ENCODE measurements around the gene LY6G6F.

LY6G6F gene

DNA sequence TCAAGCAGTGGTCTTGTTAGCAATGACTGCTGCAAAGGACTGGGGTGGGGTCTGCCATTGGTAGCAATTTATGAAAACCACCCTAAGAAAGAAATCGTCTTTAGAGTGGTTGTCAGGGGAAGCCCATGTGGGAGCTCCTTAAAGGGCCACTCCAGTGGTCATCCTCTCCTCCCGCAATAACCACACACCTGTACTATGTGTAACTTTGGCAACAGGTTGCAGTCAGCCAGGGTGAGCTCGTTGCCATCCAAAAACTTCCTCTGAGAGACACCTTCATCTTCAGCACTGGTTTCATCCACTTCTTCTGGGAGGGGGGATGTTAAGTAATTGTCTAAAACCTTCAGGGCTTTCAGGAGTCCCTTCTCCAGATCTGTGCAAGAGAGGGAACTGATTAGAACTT is 25.4 kb downstream of the LY6G6F start:
- DNase-seq (ENCODE audit: low read depth), result no peak
- no peak overlapping the region for H3K4me3 ChIP-seq (ENCODE audit: low read length)
- TF ChIP-seq, protein P1, sequence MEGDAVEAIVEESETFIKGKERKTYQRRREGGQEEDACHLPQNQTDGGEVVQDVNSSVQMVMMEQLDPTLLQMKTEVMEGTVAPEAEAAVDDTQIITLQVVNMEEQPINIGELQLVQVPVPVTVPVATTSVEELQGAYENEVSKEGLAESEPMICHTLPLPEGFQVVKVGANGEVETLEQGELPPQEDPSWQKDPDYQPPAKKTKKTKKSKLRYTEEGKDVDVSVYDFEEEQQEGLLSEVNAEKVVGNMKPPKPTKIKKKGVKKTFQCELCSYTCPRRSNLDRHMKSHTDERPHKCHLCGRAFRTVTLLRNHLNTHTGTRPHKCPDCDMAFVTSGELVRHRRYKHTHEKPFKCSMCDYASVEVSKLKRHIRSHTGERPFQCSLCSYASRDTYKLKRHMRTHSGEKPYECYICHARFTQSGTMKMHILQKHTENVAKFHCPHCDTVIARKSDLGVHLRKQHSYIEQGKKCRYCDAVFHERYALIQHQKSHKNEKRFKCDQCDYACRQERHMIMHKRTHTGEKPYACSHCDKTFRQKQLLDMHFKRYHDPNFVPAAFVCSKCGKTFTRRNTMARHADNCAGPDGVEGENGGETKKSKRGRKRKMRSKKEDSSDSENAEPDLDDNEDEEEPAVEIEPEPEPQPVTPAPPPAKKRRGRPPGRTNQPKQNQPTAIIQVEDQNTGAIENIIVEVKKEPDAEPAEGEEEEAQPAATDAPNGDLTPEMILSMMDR (IDR thresholded peaks at IDR 0.05; ENCODE audit: insufficient read depth, low read depth, low read length, missing control alignments), result no peak

DNA sequence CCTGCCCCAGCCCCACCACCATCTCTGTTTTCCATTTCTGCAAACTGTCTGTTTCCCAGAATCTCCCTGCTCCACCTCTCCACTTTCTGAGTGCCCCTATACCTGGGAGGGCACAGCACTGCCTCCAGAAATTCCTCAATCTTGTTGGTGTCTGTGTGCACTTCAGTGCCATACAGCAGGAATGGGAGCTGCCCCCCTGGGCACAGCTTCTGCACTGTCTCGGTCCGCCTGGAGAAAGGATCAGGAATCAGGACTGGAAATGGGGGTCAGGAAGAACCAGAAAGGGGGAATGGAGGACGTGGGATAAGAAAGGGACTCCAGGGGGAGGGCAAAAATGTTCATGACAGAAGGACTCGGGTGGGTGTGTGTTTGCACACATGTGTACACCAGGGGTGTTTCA is 27.1 kb downstream of the LY6G6F start:
- TF ChIP-seq, protein P1 (IDR thresholded peaks at IDR 0.05; ENCODE audit: insufficient read depth, low read depth, low read length, missing control alignments), result no peak
- DNase-seq (ENCODE audit: low read depth), result no peak
- H3K4me3 ChIP-seq (ENCODE audit: low read length), result peak overlapping the region; percentile 100

DNA sequence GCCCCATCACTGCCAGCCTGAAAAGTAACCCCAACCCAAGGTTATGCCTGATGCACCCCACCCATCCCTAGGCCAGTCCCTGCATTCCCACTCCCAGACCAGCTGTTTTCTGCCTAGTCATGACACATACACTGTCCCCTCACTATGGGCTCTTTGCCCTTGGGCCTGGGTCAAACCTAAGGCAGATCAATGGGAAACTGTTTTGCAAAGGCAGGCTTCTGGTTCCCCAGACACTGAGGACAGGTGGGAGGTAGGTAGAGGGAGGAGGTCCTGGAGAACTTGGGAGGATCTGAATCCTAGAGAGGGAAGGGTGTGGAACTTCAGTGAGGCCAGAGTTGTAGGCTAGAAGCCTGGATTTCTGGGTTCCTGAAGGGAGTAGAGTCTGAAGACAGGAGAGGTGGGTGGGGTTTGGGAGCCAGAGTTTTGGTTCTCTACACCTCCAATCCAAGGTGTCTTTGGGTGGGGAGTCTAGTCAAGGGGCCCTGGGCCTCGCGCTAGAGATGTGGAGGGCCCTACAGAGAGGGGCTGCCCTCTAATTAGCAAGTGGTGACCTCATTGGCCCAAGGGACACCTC is 27.7 kb downstream of the LY6G6F start:
- no peak for DNase-seq (ENCODE audit: low read depth)
- H3K4me3 ChIP-seq (ENCODE audit: low read length), result peak overlapping the region; percentile 100
- TF ChIP-seq, protein P1 (IDR thresholded peaks at IDR 0.05; ENCODE audit: insufficient read depth, low read depth, low read length, missing control alignments), result no peak

DNA sequence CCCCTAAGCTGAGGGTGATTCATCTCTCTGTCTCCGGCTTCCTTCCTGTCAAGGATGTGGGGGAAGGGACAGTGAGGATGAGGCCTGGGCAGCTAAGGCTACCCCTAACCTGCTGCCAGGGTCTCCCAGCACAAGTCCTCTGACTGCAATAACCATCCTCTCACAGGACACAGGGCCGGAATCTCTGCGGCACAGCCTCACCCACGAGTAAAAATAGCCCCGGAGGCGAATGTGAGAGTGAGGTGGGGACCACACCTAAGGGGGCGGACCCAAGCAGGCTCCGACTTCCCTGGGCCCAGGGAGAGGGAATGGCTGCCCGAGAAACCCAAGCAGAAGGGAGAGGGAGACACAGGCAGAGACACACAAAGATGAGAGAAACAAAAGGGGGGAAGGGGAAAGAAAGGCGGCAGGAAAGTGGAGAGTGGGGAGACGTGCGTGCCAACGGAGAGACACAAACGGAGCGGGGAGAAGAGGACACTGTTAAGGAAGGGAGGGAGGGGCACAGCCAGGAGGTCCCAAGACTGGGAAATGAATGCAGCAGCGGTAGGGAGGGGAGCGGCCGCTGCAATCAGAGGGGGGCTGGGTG is 28.2 kb downstream of the LY6G6F start:
- DNase-seq (ENCODE audit: low read depth), result peak; percentile 83
- peak overlapping the region; percentile 100 for H3K4me3 ChIP-seq (ENCODE audit: low read length)
- TF ChIP-seq, protein P1 (IDR thresholded peaks at IDR 0.05; ENCODE audit: insufficient read depth, low read depth, low read length, missing control alignments), result no peak

DNA sequence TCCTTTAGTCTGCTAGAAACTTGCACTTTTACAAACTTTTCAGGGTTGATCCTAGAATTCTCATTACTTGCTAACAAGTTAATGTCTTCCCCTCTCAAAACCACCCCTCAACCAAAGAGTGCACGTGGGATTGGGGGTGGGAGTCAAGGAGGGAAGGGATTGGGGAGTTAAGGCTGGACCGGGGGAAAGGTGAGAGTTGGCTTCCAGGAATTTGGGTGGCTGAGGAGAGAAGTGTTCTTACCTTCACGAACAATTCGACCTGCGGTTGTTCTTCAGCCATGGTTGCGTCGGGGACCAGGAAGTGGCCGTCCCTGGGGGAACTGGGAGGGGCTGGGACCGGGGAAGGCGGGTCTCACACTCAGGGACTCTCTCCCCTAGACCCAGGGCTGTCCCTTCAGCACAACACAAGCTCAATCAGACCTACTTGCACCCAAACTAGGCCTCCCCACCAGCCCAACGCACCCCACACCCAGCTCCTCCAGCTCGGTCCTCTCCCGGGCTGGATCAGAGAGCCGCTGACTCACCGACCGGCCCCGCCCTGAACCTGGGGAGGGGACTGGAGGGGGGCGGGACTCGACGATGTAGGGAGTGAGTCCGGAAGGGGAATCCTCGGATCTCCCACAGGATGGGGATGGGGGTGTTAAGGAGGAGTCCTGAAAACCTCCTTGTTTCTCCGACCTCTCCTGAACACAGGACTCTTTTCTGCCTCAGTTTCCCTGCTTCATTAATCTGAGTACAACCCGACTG is 29.5 kb downstream of the LY6G6F start, which contains the start of gene CLIC1:
TSS of gene CLIC1 (minus strand) at position 510 of the 747 bp plus-strand sequence. CDS start at position 280, 230 bp downstream.
- peak within 1 kb of the TSS; percentile 100 for H3K4me3 ChIP-seq (ENCODE audit: low read length)
- DNase-seq (ENCODE audit: low read depth), result peak; percentile 87
- TF ChIP-seq, protein P1 (IDR thresholded peaks at IDR 0.05; ENCODE audit: insufficient read depth, low read depth, low read length, missing control alignments), result no peak

DNA sequence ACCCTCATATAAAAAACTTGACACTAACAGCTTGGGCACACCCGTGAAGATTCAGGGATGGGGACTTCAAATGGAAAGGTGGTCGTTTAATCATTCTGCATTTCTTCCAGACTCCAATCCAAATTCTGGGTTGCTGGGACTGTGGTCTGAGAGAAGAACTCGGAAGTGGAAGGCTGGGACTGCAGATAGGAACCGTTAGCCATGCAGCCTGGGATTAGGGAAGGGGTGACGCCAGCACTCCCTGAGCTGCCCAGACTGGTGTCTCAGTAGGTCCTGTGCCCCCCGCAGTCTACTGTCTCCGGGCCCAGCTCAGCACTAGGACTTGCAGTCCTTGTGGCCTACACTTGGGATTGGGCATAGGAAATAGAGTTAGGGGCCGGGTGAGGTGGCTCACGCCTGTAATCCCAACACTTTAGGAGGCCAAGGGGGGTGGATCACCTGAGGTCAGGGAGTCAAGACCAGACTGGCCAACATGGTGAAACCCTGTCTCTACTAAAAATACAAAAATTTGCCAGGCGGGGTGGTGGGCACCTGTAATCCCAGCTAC is 30.2 kb downstream of the LY6G6F start:
- TF ChIP-seq, protein P1 (IDR thresholded peaks at IDR 0.05; ENCODE audit: insufficient read depth, low read depth, low read length, missing control alignments), result no peak
- no peak for DNase-seq (ENCODE audit: low read depth)
- H3K4me3 ChIP-seq (ENCODE audit: low read length), result peak overlapping the region; percentile 100
